Fibroblast of lung (primary cell): ENCODE data around the gene ACTR8. TPM values are rescaled to one million over a fixed set of nuclear protein-coding genes. Genes with fewer than 3 reads are reported as not detected.

ENCODE experiments used
- DNase-seq, 2 donors: peaks; one replicate each; pipeline versions ENCODE4 v3.0.0 to v3.0.0-alpha.2; 2010; ENCODE audit warnings: low read depth in 2 of 2
- H2AFZ ChIP-seq: 2 replicates; pipeline ENCODE4 v1.5.1; 2012; ENCODE audit warnings: low read length, control low read depth, inconsistent platforms
- H3K27ac ChIP-seq: 2 replicates; pipeline ENCODE4 v1.5.1; 2011; ENCODE audit warnings: low read length, control low read depth; ENCODE audit not compliant: insufficient read depth
- H3K27me3 ChIP-seq: 2 replicates; pipeline ENCODE4 v1.5.1; 2011; ENCODE audit warnings: mild to moderate bottlenecking, low read length; ENCODE audit not compliant: control insufficient read depth, insufficient read depth
- H3K36me3 ChIP-seq: 2 replicates; pipeline ENCODE4 v1.5.1; 2011; ENCODE audit warnings: low read length; ENCODE audit not compliant: control insufficient read depth, insufficient read depth
- H3K4me1 ChIP-seq: 2 replicates; pipeline ENCODE4 v1.5.1; 2011; ENCODE audit warnings: low read length; ENCODE audit not compliant: control insufficient read depth, insufficient read depth; ENCODE audit errors: extremely low read depth
- H3K4me2 ChIP-seq: 2 replicates; pipeline ENCODE4 v1.5.1; 2011; ENCODE audit warnings: low read length, control low read depth; ENCODE audit not compliant: insufficient read depth; ENCODE audit errors: extremely low read depth
- H3K4me3 ChIP-seq, 4 experiments: fragments of 200-600 bp in 1 of 4; sonication (generic) in 1 of 4; replicated peaks in 1 of 4; 2 replicates each; pipeline ENCODE4 v1.5.1; 2011 to 2016; ENCODE audit warnings: low read length in 4 of 4, low read depth in 3 of 4, mild to moderate bottlenecking in 3 of 4, control low read depth in 2 of 4, inconsistent platforms in 1 of 4, mixed read lengths in 1 of 4; ENCODE audit not compliant: insufficient read depth in 1 of 4; ENCODE audit errors: control extremely low read depth in 1 of 4
- H3K79me2 ChIP-seq: 2 replicates; pipeline ENCODE4 v1.5.1; 2012; ENCODE audit warnings: mild to moderate bottlenecking, low read length, inconsistent platforms; ENCODE audit not compliant: control insufficient read depth, insufficient read depth
- H3K9ac ChIP-seq: 2 replicates; pipeline ENCODE4 v1.5.1; 2011; ENCODE audit warnings: mild to moderate bottlenecking, low read length, control low read depth; ENCODE audit not compliant: insufficient read depth
- H3K9me3 ChIP-seq: 2 replicates; pipeline ENCODE4 v1.5.1; 2012; ENCODE audit warnings: low read depth, low read length; ENCODE audit not compliant: control insufficient read depth, insufficient read depth
- H4K20me1 ChIP-seq: 2 replicates; pipeline ENCODE4 v1.5.1; 2011; ENCODE audit warnings: low read length; ENCODE audit not compliant: control insufficient read depth, insufficient read depth; ENCODE audit errors: extremely low read depth
- CTCF ChIP-seq, 2 donors: IDR thresholded peaks in 1 of 2; conservative IDR thresholded peaks in 1 of 2; 1 replicate in 1 of 2; 2 replicates in 1 of 2; pipeline ENCODE4 v1.5.1; 2011 to 2012; ENCODE audit warnings: low read length in 2 of 2, control low read depth in 1 of 2, inconsistent platforms in 1 of 2, low read depth in 1 of 2, mild to moderate bottlenecking in 1 of 2
- EZH2 ChIP-seq: IDR thresholded peaks from 2 replicates; pipeline ENCODE4 v1.5.1; 2012; ENCODE audit warnings: low read length, control low read depth, mild to moderate bottlenecking; ENCODE audit errors: missing control alignments
- polyA plus RNA-seq, 2 donors: library from polyadenylated mRNA; depleted of rRNA in 1 of 2; stranded (reverse) in 1 of 2; unstranded in 1 of 2; fragments of >200 nt; gene quantifications; 2 replicates each; pipeline ENCODE4 v1.2.1, GENCODE V29; 2011 to 2012; ENCODE audit warnings: missing spikeins in 1 of 2
- total RNA-seq: library from RNA; depleted of rRNA; stranded (reverse); fragments of >200 nt; gene quantifications from 2 replicates; pipeline ENCODE4 v1.2.1, GENCODE V29; 2014

Gene ACTR8
- total and polyA plus RNA-seq, 2 donors (not counting 1 experiment from before 2014, with no cell fraction given): 35.0 to 38.8 TPM

DNA sequence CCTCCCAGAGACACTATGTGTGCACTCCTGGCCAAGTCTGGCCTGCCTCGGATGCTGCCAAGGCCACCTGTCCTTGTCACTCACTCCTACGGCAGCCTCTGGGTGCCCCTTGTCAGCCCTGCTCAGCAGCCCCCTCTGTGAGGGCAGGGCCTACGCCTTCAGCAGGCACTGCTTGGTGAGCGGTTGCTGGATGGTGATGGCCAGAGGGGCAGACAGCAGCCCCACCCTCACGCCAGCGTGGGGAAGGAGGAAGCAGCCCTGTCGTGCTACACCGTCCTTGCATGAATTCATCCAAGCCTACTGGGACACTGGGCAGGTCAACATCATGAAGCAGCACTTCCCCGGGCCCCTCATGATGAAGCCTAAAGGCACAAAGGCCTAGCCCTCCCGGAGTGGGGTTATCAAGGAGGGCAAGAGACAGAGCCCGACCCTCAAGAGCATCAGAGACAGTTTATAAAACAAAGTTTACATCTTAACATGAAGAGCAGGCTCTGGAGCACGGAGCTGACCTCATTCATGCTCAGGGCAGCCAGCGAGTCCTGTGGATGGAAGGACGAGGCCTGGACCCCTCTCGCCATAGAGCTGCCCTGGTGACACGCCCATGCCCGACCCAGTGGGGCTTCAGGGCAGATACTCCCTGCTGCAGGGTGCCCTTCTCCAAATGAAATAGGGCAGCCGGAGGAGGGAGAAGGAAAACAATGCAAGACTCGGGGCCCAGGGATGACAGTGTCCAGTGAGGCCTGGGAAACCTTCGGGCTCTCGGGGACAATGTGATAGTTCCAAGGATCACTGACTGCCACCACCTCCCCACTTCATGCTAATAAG, 61.0 kb downstream of the ACTR8 start:
- no peaks in the 10 kb centered on the region for H4K20me1 ChIP-seq
- H3K9me3 ChIP-seq: no peaks in the 10 kb centered on the region
- no peak for TF ChIP-seq EZH2
- no peak for TF ChIP-seq CTCF (conservative IDR thresholded peaks at IDR 0.05 in 1 of 2, IDR thresholded peaks at IDR 0.05 in 1 of 2; ENCODE audit: low read depth in 1 of 2, low read length in 2 of 2)
- H3K27ac ChIP-seq: no peak overlapping the region
- no peaks in the 10 kb centered on the region for H3K36me3 ChIP-seq
- no peaks in the 10 kb centered on the region for H3K4me1 ChIP-seq
- no peak overlapping the region for H3K9ac ChIP-seq
- H3K4me3 ChIP-seq: no peak overlapping the region
- DNase-seq: no peak
- no peak overlapping the region for H2AFZ ChIP-seq
- H3K4me2 ChIP-seq: no peak overlapping the region
- H3K79me2 ChIP-seq: no peaks in the 10 kb centered on the region
- no peaks in the 10 kb centered on the region for H3K27me3 ChIP-seq

- Histone ChIP-seq H4K20me1 (no peaks in the 10 kb centered on the region), H3K27me3 (no peaks in the 10 kb centered on the region), H3K27ac (no peak overlapping the region), H3K4me3 (no peak overlapping the region), H3K79me2 (no peaks in the 10 kb centered on the region), H3K4me2 (no peak overlapping the region), H3K9me3 (no peaks in the 10 kb centered on the region), H3K36me3 (no peaks in the 10 kb centered on the region), H3K4me1 (no peaks in the 10 kb centered on the region), H2AFZ (no peak overlapping the region), H3K9ac (no peak overlapping the region)
- DNase-seq: no peak
- TF ChIP-seq CTCF (conservative IDR thresholded peaks at IDR 0.05 in 1 of 2, IDR thresholded peaks at IDR 0.05 in 1 of 2; ENCODE audit: low read depth in 1 of 2, low read length in 2 of 2) (no peak), EZH2 (no peak)
These were observed 61.9 kb downstream of the ACTR8 start for GRCh38 chr3:53820084-53820483.

DNA sequence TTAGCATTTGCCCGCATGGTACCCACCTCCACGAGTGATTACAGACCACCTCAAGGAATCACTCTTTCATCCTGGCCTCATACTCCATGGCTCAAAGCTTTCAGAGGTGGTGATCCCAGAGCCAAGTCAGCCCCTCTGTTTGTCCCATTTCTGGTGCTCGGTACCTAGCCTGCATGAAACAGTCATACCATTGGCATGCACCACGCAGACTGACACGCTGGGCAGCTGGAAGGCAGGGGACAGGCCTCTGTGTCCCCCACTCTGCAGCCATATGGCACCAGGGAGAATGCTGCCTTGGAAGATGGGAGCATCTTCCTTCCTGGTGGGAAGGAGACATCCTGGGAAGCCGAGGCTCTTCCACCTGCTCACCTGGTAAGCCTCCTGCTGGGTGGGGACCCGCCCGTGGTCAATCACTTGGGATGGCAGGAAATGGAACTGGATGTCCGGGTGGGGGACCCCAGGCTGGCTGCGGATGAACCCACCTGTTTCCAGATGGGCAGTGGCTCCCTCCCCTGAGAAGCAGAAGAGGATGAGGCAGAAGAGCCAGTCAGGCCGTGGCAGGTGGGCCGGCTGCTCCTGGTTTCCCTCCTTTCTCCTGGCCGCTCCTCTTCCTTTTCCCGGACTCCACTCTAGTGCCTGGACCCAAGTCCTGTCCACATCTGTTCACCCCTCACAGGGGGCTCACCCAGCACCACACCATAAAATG, 62.6 kb downstream of the ACTR8 start:
- no peaks in the 10 kb centered on the region for H3K4me1 ChIP-seq
- no peaks in the 10 kb centered on the region for H3K9me3 ChIP-seq
- H4K20me1 ChIP-seq: no peaks in the 10 kb centered on the region
- no peaks in the 10 kb centered on the region for H3K79me2 ChIP-seq
- no peak overlapping the region for H2AFZ ChIP-seq
- no peak overlapping the region for H3K4me2 ChIP-seq
- no peak overlapping the region for H3K4me3 ChIP-seq
- DNase-seq: no peak
- H3K36me3 ChIP-seq: no peaks in the 10 kb centered on the region
- H3K9ac ChIP-seq: no peak overlapping the region
- H3K27me3 ChIP-seq: no peaks in the 10 kb centered on the region
- no peak for TF ChIP-seq EZH2
- no peak overlapping the region for H3K27ac ChIP-seq
